GM23338 (cell line): ENCODE data around the gene C1orf115. TPM values are rescaled to one million over a fixed set of nuclear protein-coding genes. Genes with fewer than 3 reads are reported as not detected.
"Not testable (repeated sequence)": the region's sequence is repeated elsewhere in the genome, so short reads cannot be mapped to it uniquely, and the experiment has no call there.

ENCODE experiments used
- ATAC-seq: fragments of 200-7000 bp; cut with Tn5 transposase; 3 replicates; pipeline ENCODE4 v1.9.1; 2020
- DNase-seq: peaks from one replicate; pipeline ENCODE4 v3.0.0-alpha.2; 2015; ENCODE audit warnings: low spot score
- H2AFZ ChIP-seq: fragments of 200-600 bp; sonication (generic); 2 replicates; pipeline ENCODE4 v1.8.0; 2016; ENCODE audit warnings: antibody characterized with exemption, mild to moderate bottlenecking, moderate library complexity
- H3F3A ChIP-seq: fragments of 200-600 bp; sonication (generic); replicated peaks from 2 replicates; pipeline ENCODE4 v1.8.0; 2017; ENCODE audit warnings: antibody characterized with exemption, mixed run types, low read depth
- H3K27ac ChIP-seq: fragments of 200-600 bp; sonication (generic); 2 replicates; pipeline ENCODE4 v1.6.1; 2016; ENCODE audit warnings: low read depth
- H3K27me3 ChIP-seq: fragments of 200-600 bp; sonication (generic); 2 replicates; pipeline ENCODE4 v1.8.0; 2016; ENCODE audit warnings: mild to moderate bottlenecking, mixed run types, moderate library complexity; ENCODE audit not compliant: insufficient read depth
- H3K36me3 ChIP-seq: fragments of 200-600 bp; sonication (generic); 2 replicates; pipeline ENCODE4 v1.8.0; 2016; ENCODE audit warnings: mild to moderate bottlenecking; ENCODE audit not compliant: insufficient read depth
- H3K4me1 ChIP-seq: fragments of 200-600 bp; sonication (generic); 2 replicates; pipeline ENCODE4 v1.8.0; 2016; ENCODE audit warnings: mild to moderate bottlenecking, moderate library complexity; ENCODE audit not compliant: insufficient read depth
- H3K4me2 ChIP-seq: fragments of 200-600 bp; sonication (generic); 2 replicates; pipeline ENCODE4 v1.7.1; 2017; ENCODE audit warnings: mixed run types
- H3K4me3 ChIP-seq: fragments of 200-600 bp; sonication (generic); 2 replicates; pipeline ENCODE4 v1.6.1; 2016; ENCODE audit warnings: mixed run types
- H3K79me2 ChIP-seq: fragments of 200-600 bp; sonication (generic); replicated peaks from 2 replicates; pipeline ENCODE4 v1.8.0; 2017; ENCODE audit warnings: mild to moderate bottlenecking; ENCODE audit not compliant: insufficient read depth
- H3K9me2 ChIP-seq: fragments of 200-600 bp; sonication (generic); 2 replicates; pipeline ENCODE4 v1.8.0; 2017; ENCODE audit not compliant: insufficient read depth
- H4K20me1 ChIP-seq: fragments of 200-600 bp; sonication (generic); replicated peaks from 2 replicates; pipeline ENCODE4 v1.8.0; 2017; ENCODE audit warnings: mild to moderate bottlenecking; ENCODE audit not compliant: insufficient read depth
- H3K27ac Mint-ChIP-seq: 2 replicates; pipeline ENCODE4 v1.8.0; 2020; ENCODE audit warnings: inconsistent platforms, mild to moderate bottlenecking, moderate library complexity, mixed read lengths
- H3K27me3 Mint-ChIP-seq: 3 replicates; pipeline ENCODE4 v1.8.0; 2022; ENCODE audit warnings: low read depth, mild to moderate bottlenecking, moderate library complexity, mixed read lengths, inconsistent platforms; ENCODE audit not compliant: insufficient read depth, poor library complexity
- H3K36me3 Mint-ChIP-seq: 3 replicates; pipeline ENCODE4 v1.8.0; 2021; ENCODE audit warnings: low read depth, mild to moderate bottlenecking, inconsistent platforms, moderate library complexity, mixed read lengths
- H3K4me1 Mint-ChIP-seq: 3 replicates; pipeline ENCODE4 v1.8.0; 2020; ENCODE audit warnings: mild to moderate bottlenecking, inconsistent platforms, mixed read lengths
- H3K4me3 Mint-ChIP-seq: 3 replicates; pipeline ENCODE4 v1.8.0; 2021; ENCODE audit warnings: moderate library complexity, mild to moderate bottlenecking, inconsistent platforms, mixed read lengths
- H3K9me3 Mint-ChIP-seq: 3 replicates; pipeline ENCODE4 v1.8.0; 2020; ENCODE audit warnings: moderate library complexity, mild to moderate bottlenecking, inconsistent platforms, mixed read lengths
- EZH2 ChIP-seq: fragments of 200-600 bp; sonication (generic); IDR thresholded peaks from one replicate; pipeline ENCODE4 v1.8.0; 2017; ENCODE audit warnings: antibody characterized with exemption, mild to moderate bottlenecking, low read depth; ENCODE audit not compliant: unreplicated experiment
- JUNB ChIP-seq: IDR thresholded peaks from one replicate; pipeline ENCODE4 v1.6.1; 2016; ENCODE audit warnings: antibody characterized with exemption; ENCODE audit not compliant: unreplicated experiment
- POLR2AphosphoS5 ChIP-seq: IDR thresholded peaks from 2 replicates; pipeline ENCODE4 v1.6.1; 2016; ENCODE audit warnings: antibody characterized with exemption, low read depth
- STAT1 ChIP-seq: IDR thresholded peaks from one replicate; pipeline ENCODE4 v1.6.1; 2016; ENCODE audit warnings: antibody characterized with exemption; ENCODE audit not compliant: unreplicated experiment
- ZNF114 ChIP-seq: fragments of 250-450 bp; sonication (Bioruptor Pico); IDR thresholded peaks from 2 replicates; pipeline ENCODE4 v1.5.0; 2020; ENCODE audit warnings: mild to moderate bottlenecking, moderate library complexity
- polyA plus RNA-seq: library from polyadenylated mRNA; unstranded; fragments of >200 nt; fragmentation: Nextera tagmentation; extraction: Ambion mirVana; gene quantifications from 2 replicates; pipeline ENCODE4 v1.2.1, GENCODE V29; 2016
- total RNA-seq: library from RNA; depleted of rRNA; stranded (reverse); fragments of >200 nt; shearing (Covaris generic); gene quantifications from 2 replicates; pipeline ENCODE4 v1.2.3, GENCODE V29; 2014
- TF ChIP-seq, protein P1 (sequence below): fragments of 250-450 bp; sonication (Bioruptor Pico); IDR thresholded peaks from 2 replicates; pipeline ENCODE4 v1.5.0; 2020; ENCODE audit warnings: mild to moderate bottlenecking, moderate library complexity
- TF ChIP-seq, protein P2 (sequence below): IDR thresholded peaks from 2 replicates; pipeline ENCODE4 v1.6.1; 2016; ENCODE audit warnings: antibody characterized with exemption

The C1orf115 gene
- total and polyA plus RNA-seq, 2 experiments from 2014 or later: 2.5 to 6.0 TPM

- TF ChIP-seq, protein P1, sequence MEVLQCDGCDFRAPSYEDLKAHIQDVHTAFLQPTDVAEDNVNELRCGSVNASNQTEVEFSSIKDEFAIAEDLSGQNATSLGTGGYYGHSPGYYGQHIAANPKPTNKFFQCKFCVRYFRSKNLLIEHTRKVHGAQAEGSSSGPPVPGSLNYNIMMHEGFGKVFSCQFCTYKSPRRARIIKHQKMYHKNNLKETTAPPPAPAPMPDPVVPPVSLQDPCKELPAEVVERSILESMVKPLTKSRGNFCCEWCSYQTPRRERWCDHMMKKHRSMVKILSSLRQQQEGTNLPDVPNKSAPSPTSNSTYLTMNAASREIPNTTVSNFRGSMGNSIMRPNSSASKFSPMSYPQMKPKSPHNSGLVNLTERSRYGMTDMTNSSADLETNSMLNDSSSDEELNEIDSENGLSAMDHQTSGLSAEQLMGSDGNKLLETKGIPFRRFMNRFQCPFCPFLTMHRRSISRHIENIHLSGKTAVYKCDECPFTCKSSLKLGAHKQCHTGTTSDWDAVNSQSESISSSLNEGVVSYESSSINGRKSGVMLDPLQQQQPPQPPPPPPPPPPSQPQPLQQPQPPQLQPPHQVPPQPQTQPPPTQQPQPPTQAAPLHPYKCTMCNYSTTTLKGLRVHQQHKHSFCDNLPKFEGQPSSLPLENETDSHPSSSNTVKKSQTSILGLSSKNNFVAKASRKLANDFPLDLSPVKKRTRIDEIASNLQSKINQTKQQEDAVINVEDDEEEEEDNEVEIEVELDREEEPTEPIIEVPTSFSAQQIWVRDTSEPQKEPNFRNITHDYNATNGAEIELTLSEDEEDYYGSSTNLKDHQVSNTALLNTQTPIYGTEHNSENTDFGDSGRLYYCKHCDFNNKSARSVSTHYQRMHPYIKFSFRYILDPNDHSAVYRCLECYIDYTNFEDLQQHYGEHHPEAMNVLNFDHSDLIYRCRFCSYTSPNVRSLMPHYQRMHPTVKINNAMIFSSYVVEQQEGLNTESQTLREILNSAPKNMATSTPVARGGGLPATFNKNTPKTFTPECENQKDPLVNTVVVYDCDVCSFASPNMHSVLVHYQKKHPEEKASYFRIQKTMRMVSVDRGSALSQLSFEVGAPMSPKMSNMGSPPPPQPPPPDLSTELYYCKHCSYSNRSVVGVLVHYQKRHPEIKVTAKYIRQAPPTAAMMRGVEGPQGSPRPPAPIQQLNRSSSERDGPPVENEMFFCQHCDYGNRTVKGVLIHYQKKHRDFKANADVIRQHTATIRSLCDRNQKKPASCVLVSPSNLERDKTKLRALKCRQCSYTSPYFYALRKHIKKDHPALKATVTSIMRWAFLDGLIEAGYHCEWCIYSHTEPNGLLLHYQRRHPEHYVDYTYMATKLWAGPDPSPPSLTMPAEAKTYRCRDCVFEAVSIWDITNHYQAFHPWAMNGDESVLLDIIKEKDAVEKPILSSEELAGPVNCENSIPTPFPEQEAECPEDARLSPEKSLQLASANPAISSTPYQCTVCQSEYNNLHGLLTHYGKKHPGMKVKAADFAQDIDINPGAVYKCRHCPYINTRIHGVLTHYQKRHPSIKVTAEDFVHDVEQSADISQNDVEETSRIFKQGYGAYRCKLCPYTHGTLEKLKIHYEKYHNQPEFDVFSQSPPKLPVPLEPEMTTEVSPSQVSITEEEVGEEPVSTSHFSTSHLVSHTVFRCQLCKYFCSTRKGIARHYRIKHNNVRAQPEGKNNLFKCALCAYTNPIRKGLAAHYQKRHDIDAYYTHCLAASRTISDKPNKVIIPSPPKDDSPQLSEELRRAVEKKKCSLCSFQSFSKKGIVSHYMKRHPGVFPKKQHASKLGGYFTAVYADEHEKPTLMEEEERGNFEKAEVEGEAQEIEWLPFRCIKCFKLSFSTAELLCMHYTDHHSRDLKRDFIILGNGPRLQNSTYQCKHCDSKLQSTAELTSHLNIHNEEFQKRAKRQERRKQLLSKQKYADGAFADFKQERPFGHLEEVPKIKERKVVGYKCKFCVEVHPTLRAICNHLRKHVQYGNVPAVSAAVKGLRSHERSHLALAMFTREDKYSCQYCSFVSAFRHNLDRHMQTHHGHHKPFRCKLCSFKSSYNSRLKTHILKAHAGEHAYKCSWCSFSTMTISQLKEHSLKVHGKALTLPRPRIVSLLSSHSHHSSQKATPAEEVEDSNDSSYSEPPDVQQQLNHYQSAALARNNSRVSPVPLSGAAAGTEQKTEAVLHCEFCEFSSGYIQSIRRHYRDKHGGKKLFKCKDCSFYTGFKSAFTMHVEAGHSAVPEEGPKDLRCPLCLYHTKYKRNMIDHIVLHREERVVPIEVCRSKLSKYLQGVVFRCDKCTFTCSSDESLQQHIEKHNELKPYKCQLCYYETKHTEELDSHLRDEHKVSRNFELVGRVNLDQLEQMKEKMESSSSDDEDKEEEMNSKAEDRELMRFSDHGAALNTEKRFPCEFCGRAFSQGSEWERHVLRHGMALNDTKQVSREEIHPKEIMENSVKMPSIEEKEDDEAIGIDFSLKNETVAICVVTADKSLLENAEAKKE (CRISPR knock-in tag): no peak
Measured at GRCh38 chr1:220734571-220735326, 44.6 kb downstream of the C1orf115 start (continued).

GRCh38 chr1:220736283-220736682 is 46.1 kb downstream of the C1orf115 start:
- H3K79me2 ChIP-seq, H3K4me1 Mint-ChIP-seq, H3K4me3 ChIP-seq, H2AFZ ChIP-seq, H3K9me2 ChIP-seq, H3K4me2 ChIP-seq, H3K27me3 Mint-ChIP-seq, H3K4me3 Mint-ChIP-seq, ATAC-seq, H3K27ac ChIP-seq, H3K36me3 Mint-ChIP-seq, H3F3A ChIP-seq, H3K9me3 Mint-ChIP-seq, H3K36me3 ChIP-seq, H3K4me1 ChIP-seq, DNase-seq, H4K20me1 ChIP-seq, H3K27me3 ChIP-seq, H3K27ac Mint-ChIP-seq: not testable (repeated sequence)

DNA sequence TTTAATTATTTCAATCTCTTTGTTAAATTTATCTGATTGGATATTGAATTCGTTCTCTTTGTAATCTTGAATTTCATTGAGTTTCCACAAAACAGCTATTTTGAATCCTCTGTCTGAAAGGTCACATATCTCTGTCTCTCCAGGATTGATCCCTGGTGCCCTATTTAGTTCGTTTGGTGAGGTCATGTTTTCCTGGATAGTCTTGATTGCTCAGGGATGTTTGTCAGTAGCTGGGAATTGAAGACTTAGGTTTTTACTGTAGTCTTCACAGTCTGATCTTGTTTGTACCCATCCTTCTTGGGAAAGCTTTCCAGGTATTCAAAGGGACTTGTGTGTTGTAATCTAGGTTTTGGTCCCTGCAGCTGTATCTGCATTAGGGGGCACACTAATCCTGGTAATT is 51.2 kb downstream of the C1orf115 start:
- DNase-seq (no peak), ATAC-seq (no peak)
- Histone ChIP-seq H3K79me2 (no peaks in the 10 kb centered on the region), H3K27ac (no peak overlapping the region), H3K4me1 (no peaks in the 10 kb centered on the region), H3K9me2 (no peaks in the 10 kb centered on the region), H2AFZ (no peak overlapping the region), H3F3A (no peaks in the 10 kb centered on the region), H3K4me2 (no peak overlapping the region), H3K4me3 (no peak overlapping the region), H4K20me1 (no peaks in the 10 kb centered on the region), H3K27me3 (peaks cover 12% of the 10 kb centered on the region), H3K36me3 (no peaks in the 10 kb centered on the region)
- no peak overlapping the region for H3K4me3 Mint-ChIP-seq
- H3K4me1 Mint-ChIP-seq: peaks cover 5% of the 10 kb centered on the region; the same call in 2 of the 3 replicates
- no peaks in the 10 kb centered on the region for H3K36me3 Mint-ChIP-seq
- no peak overlapping the region for H3K27ac Mint-ChIP-seq
- H3K27me3 Mint-ChIP-seq: peaks cover 5% of the 10 kb centered on the region
- H3K9me3 Mint-ChIP-seq: no peaks in the 10 kb centered on the region
- TF ChIP-seq POLR2AphosphoS5: no peak
- no peak for TF ChIP-seq STAT1
- TF ChIP-seq EZH2: no peak
- TF ChIP-seq ZNF114: no peak
- TF ChIP-seq JUNB: no peak
- TF ChIP-seq, protein P2, sequence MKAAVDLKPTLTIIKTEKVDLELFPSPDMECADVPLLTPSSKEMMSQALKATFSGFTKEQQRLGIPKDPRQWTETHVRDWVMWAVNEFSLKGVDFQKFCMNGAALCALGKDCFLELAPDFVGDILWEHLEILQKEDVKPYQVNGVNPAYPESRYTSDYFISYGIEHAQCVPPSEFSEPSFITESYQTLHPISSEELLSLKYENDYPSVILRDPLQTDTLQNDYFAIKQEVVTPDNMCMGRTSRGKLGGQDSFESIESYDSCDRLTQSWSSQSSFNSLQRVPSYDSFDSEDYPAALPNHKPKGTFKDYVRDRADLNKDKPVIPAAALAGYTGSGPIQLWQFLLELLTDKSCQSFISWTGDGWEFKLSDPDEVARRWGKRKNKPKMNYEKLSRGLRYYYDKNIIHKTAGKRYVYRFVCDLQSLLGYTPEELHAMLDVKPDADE: no peak
